ENCODE data around the gene MYO9B.
A peak's percentile ranks its signal among the peaks of the same experiment; 100 is the strongest.

Gene MYO9B

DNA sequence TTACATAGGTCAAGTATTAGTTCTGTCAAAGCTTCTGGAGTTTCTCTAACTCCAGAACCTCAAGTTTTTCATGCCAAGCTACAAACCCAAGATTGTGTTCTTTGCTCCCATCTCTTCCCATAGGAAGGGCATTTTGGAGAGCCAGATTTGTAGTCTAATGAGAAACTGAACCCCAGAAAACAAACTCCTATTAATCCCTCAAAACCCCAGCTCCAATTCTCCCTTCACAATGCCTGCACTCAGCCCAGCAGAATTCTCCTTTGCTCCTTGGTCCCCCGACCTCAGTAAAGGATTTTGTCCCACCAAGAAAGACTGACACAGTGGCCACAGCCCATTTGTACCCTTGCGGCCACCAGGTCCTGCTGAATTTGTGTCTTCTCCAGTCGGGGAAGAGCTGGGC, 180.6 kb downstream of the MYO9B start:
- TF ChIP-seq, protein P1, sequence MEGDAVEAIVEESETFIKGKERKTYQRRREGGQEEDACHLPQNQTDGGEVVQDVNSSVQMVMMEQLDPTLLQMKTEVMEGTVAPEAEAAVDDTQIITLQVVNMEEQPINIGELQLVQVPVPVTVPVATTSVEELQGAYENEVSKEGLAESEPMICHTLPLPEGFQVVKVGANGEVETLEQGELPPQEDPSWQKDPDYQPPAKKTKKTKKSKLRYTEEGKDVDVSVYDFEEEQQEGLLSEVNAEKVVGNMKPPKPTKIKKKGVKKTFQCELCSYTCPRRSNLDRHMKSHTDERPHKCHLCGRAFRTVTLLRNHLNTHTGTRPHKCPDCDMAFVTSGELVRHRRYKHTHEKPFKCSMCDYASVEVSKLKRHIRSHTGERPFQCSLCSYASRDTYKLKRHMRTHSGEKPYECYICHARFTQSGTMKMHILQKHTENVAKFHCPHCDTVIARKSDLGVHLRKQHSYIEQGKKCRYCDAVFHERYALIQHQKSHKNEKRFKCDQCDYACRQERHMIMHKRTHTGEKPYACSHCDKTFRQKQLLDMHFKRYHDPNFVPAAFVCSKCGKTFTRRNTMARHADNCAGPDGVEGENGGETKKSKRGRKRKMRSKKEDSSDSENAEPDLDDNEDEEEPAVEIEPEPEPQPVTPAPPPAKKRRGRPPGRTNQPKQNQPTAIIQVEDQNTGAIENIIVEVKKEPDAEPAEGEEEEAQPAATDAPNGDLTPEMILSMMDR (conservative IDR thresholded peaks at IDR 0.05; ENCODE audit: control insufficient read depth, insufficient read depth, low read depth, low read length) = no peak
- H3K4me3 ChIP-seq (ENCODE audit: control insufficient read depth, low read depth, low read length) = no peak overlapping the region
- no peak for DNase-seq (ENCODE audit: low read depth)

DNA sequence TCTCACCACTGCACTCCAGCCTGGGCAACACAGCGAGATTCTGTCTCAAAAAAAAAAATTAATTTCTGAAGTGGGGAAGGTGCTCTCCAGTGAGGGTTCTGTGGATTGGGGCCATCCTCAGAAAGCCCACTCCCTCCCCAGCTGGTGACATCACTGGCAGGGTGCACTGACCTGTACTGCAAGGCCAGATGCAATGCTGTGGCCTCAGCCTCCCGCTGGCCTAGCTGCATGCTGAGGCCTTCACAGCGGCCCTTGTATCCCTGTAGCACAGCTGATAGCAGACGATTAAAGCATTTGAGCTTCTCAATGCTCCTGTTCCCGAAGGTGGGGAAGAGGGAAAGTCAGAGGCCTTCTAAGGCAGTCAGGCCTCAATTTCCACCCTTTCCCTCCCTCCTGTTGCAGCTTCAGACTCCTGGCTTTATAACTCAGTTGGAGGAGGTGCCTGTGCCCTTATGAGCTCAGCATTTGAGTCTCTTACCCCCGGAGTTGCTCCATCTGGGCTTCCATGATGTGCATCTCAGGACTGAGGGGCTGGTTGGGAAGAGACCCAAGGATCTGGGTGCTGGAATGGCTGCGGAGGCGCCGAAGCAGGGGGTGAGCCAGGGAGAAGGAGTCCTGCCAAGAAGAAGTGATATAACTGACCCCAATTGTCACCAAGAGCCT, 183.7 kb downstream of the MYO9B start:
- no peak overlapping the region for H3K4me3 ChIP-seq (ENCODE audit: control insufficient read depth, low read depth, low read length)
- no peak for DNase-seq (ENCODE audit: low read depth)
- TF ChIP-seq, protein P1 (conservative IDR thresholded peaks at IDR 0.05; ENCODE audit: control insufficient read depth, insufficient read depth, low read depth, low read length) = no peak

DNA sequence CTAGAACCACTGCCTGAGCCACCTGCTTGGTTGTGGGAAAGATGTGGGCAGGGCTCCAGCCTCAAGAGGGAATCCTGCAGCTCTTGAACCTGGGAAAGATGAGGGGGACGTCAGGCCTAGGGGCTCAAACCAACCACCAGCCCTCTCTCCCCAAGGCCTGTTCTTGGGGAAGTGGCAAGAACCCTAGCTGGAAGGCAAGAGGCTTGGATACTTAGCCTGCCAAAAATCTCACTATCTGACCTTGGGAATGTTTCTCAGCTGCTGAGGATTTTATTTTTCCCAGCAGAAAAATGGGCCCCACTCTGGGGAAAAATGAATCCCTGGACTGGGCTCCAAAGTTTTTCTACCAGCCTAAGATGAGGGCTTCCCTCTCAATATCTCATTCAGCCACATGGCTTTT, 184.4 kb downstream of the MYO9B start:
- no peak for DNase-seq (ENCODE audit: low read depth)
- TF ChIP-seq, protein P1 (conservative IDR thresholded peaks at IDR 0.05; ENCODE audit: control insufficient read depth, insufficient read depth, low read depth, low read length) = no peak
- no peak overlapping the region for H3K4me3 ChIP-seq (ENCODE audit: control insufficient read depth, low read depth, low read length)

DNA sequence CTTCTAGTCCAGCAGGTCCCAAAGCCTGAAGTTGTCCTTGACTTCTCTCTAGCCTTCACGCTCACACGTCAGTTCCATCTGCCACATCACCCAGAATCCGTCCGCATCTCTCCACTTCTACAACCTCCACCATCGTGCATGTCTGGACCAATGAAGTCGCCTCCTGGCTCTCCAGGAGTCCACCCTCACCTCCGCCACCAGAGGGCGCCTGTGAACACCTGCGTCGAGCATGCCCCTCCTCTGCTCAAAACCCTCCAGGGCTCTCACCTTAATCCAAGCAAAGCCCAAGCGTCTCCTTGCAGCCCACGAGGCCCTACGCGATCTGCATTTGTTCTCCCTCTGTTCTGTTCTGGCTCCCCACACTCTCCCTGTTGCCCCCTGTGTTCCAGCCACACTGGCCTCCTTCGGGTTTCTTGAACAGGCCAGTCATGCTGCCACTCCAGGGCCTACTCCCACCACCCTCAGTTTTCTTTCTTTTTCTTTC, 185.3 kb downstream of the MYO9B start:
- DNase-seq (ENCODE audit: low read depth) = peak; percentile 75
- TF ChIP-seq, protein P1 (conservative IDR thresholded peaks at IDR 0.05; ENCODE audit: control insufficient read depth, insufficient read depth, low read depth, low read length) = peak; percentile 86
- no peak overlapping the region for H3K4me3 ChIP-seq (ENCODE audit: control insufficient read depth, low read depth, low read length)

DNA sequence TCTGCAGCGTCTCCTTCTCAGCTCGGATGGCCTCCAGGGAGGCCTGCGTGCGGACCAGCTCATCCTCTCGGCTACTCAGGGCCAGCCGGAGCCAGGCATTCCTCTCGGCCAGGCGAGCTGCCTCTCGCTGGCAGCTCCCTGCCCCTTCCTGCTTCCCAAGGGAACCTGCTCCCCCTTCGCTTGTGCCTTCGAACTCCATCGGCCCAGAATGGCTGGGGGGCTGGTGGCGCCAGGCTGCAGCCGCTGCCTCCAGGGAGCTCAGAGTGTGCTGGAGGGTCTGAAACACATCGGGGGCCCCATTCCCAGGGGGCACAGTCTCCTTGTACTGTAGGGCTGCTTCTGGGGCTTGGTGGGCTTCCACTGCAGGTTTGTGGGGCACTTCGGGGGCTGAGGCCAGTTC, 187.0 kb downstream of the MYO9B start:
- no peak overlapping the region for H3K4me3 ChIP-seq (ENCODE audit: control insufficient read depth, low read depth, low read length)
- no peak for DNase-seq (ENCODE audit: low read depth)
- TF ChIP-seq, protein P1 (conservative IDR thresholded peaks at IDR 0.05; ENCODE audit: control insufficient read depth, insufficient read depth, low read depth, low read length) = no peak
